Stomach (tissue), 9 donors: Measurements from ENCODE around the gene CD2BP2. TPM values are rescaled to one million over a fixed set of nuclear protein-coding genes. Genes with fewer than 3 reads are reported as not detected.
"Not testable (repeated sequence)": the region's sequence is repeated elsewhere in the genome, so short reads cannot be mapped to it uniquely, and the experiment has no call there.

Experiments
- DNase-seq, 2 donors: peaks; one replicate each; pipeline versions ENCODE4 v3.0.0 to v3.0.0-alpha.2; 2013 to 2019
- H3K27ac ChIP-seq, 5 donors: fragments of 200-600 bp in 4 of 5; sonication (generic) in 4 of 5; one replicate each; pipeline ENCODE4 v1.5.1; 2013 to 2019; ENCODE audit warnings: mild to moderate bottlenecking in 1 of 5, moderate library complexity in 1 of 5
- H3K27me3 ChIP-seq, 3 donors: fragments of 200-600 bp; sonication (generic); one replicate each; pipeline ENCODE4 v1.5.1; 2017 to 2019; ENCODE audit warnings: mixed run types in 1 of 3
- H3K36me3 ChIP-seq, 4 donors: fragments of 200-600 bp; sonication (generic); 1 replicate in 3 of 4; 2 replicates in 1 of 4; pipeline ENCODE4 v1.5.1; 2016 to 2019
- H3K4me1 ChIP-seq, 4 donors: fragments of 200-600 bp; sonication (generic); one replicate each; pipeline ENCODE4 v1.5.1; 2016 to 2019
- H3K4me3 ChIP-seq, 4 donors: fragments of 200-600 bp; sonication (generic) in 3 of 4; one replicate each; pipeline ENCODE4 v1.5.1; 2016 to 2019; ENCODE audit warnings: mild to moderate bottlenecking in 1 of 4
- H3K9me3 ChIP-seq, 4 donors: fragments of 200-600 bp; sonication (generic); one replicate each; pipeline ENCODE4 v1.5.1; 2016 to 2019
- CTCF ChIP-seq, 7 experiments: fragments of 450-650 bp in 4 of 7; fragments of 200-600 bp in 3 of 7; sonication (generic) in 3 of 7; IDR thresholded peaks; one replicate each; pipeline ENCODE4 v1.5.1; 2016 to 2019; ENCODE audit warnings: antibody characterized with exemption in 7 of 7, control low read depth in 2 of 7, mild to moderate bottlenecking in 1 of 7
- EP300 ChIP-seq: sonication (generic); formaldehyde crosslinking; IDR thresholded peaks from one replicate; pipeline ENCODE4 v1.6.1; 2017; ENCODE audit warnings: antibody characterized with exemption
- POLR2A ChIP-seq, 4 donors: fragments of 450-650 bp; IDR thresholded peaks; one replicate each; pipeline ENCODE4 v1.6.1; 2016; ENCODE audit warnings: antibody characterized with exemption in 4 of 4, control low read depth in 2 of 4, mild to moderate bottlenecking in 1 of 4, moderate library complexity in 1 of 4
- POLR2AphosphoS5 ChIP-seq, 3 donors: sonication (generic); formaldehyde crosslinking; IDR thresholded peaks; one replicate each; pipeline ENCODE4 v1.6.1; 2016; ENCODE audit warnings: antibody characterized with exemption in 3 of 3
- WGBS, 5 donors: extraction: QIAGEN DNeasy Blood & Tissue Kit in 3 of 5; methylation state at CpG; one replicate each; pipeline versions ENCODE4 v1.1.5 to v1.1.7; 2013 to 2018; 5-methylcytosine and 5-hydroxymethylcytosine counted together
- intact Hi-C: fragments of 100-400 bp; cut with DNase I; formaldehyde crosslinking; loops from one replicate; pipeline ENCODE4 v1.15.1; 2023; ENCODE audit warnings: low total_unique reads
- polyA plus RNA-seq, 3 donors: library from polyadenylated mRNA; stranded (reverse); fragments of 200-250 nt; gene quantifications; one replicate each; pipeline ENCODE4 v1.2.3, GENCODE V29; 2013
- total RNA-seq, 5 donors: library from RNA; depleted of rRNA; stranded (reverse); fragments of >200 nt; gene quantifications; one replicate each; pipeline versions ENCODE4 v1.1.0 to v1.2.3, GENCODE V29; 2014 to 2016
- donor health status: healthy with polysubstance abuse.
- donor health status: Bipolar disorder and iron deficiency.
- donor health status: healthy.

Gene CD2BP2
- total and polyA plus RNA-seq, 8 donors, result 8.8 to 45.2 (median 27.7) TPM

- H3K9me3 ChIP-seq, result no peaks in the 10 kb centered on the region
- H3K27me3 ChIP-seq, result no peaks in the 10 kb centered on the region
- WGBS, 5 donors, result 92 to 96% (median 95%) methylated on average over 29 to 32 of the region's 32 CpGs
- intact Hi-C loops, result no loop called here
- H3K4me1 ChIP-seq, result no peaks in the 10 kb centered on the region
- H3K4me3 ChIP-seq, result no peak overlapping the region
- H3K27ac ChIP-seq, result no peak overlapping the region
- TF ChIP-seq POLR2AphosphoS5 (IDR thresholded peaks at IDR 0.05), result no peak
- TF ChIP-seq EP300, result no peak
- TF ChIP-seq CTCF (IDR thresholded peaks at IDR 0.05), result no peak
- DNase-seq, result no peak
- H3K36me3 ChIP-seq, result no peaks in the 10 kb centered on the region
Measured at GRCh38 chr16:30342751-30343490, 12.2 kb downstream of the CD2BP2 start.

- WGBS, 5 donors, result 89 to 97% (median 90%) methylated on average over 8 of the region's 8 CpGs
- intact Hi-C loops, H3K36me3 ChIP-seq, DNase-seq, H3K4me1 ChIP-seq, H3K27ac ChIP-seq, H3K27me3 ChIP-seq, H3K4me3 ChIP-seq, H3K9me3 ChIP-seq: not testable (repeated sequence)
Measured at GRCh38 chr16:30341971-30342370, 13.1 kb downstream of the CD2BP2 start.

- Histone ChIP-seq H3K4me3 (no peak overlapping the region), H3K4me1 (peaks cover 5 to 8% (median 7%) of the 10 kb centered on the region in 4 donors), H3K36me3 (no peaks in the 10 kb centered on the region), H3K27ac (no peak overlapping the region), H3K9me3 (no peaks in the 10 kb centered on the region), H3K27me3 (no peaks in the 10 kb centered on the region)
- DNase-seq, result no peak
- no peak for TF ChIP-seq POLR2A (IDR thresholded peaks at IDR 0.05)
- no peak for TF ChIP-seq EP300
- no peak for TF ChIP-seq CTCF (IDR thresholded peaks at IDR 0.05)
- TF ChIP-seq POLR2AphosphoS5 (IDR thresholded peaks at IDR 0.05), result no peak
- 85 to 93% (median 87%) methylated on average over 8 to 13 of the region's 13 CpGs for WGBS, 5 donors
- intact Hi-C loops, result no loop called here
Measured at GRCh38 chr16:30340621-30341020, 14.5 kb downstream of the CD2BP2 start.

GRCh38 chr16:30338715-30339114 is 16.4 kb downstream of the CD2BP2 start:
- H3K4me1 ChIP-seq, result peaks cover 6 to 13% (median 9%) of the 10 kb centered on the region in 4 donors
- 81 to 90% (median 90%) methylated on average over 4 to 5 of the region's 5 CpGs for WGBS, 5 donors
- H3K27ac ChIP-seq, intact Hi-C loops, H3K27me3 ChIP-seq, H3K9me3 ChIP-seq, DNase-seq, H3K36me3 ChIP-seq, H3K4me3 ChIP-seq: not testable (repeated sequence)

GRCh38 chr16:30337964-30338357 is 17.1 kb downstream of the CD2BP2 start:
- 92 to 98% (median 97%) methylated on average over 9 to 10 of the region's 10 CpGs for WGBS, 5 donors
- H3K27me3 ChIP-seq, H3K9me3 ChIP-seq, H3K4me3 ChIP-seq, H3K36me3 ChIP-seq, DNase-seq, intact Hi-C loops, H3K27ac ChIP-seq: not testable (repeated sequence)
- H3K4me1 ChIP-seq, result peaks cover 6 to 13% (median 9%) of the 10 kb centered on the region in 4 donors
